ENCODE results near the gene MYOF.

GRCh38 chr10:93287775-93288174 lies 194.4 kb downstream of the MYOF start:
- TF ChIP-seq, protein P1, sequence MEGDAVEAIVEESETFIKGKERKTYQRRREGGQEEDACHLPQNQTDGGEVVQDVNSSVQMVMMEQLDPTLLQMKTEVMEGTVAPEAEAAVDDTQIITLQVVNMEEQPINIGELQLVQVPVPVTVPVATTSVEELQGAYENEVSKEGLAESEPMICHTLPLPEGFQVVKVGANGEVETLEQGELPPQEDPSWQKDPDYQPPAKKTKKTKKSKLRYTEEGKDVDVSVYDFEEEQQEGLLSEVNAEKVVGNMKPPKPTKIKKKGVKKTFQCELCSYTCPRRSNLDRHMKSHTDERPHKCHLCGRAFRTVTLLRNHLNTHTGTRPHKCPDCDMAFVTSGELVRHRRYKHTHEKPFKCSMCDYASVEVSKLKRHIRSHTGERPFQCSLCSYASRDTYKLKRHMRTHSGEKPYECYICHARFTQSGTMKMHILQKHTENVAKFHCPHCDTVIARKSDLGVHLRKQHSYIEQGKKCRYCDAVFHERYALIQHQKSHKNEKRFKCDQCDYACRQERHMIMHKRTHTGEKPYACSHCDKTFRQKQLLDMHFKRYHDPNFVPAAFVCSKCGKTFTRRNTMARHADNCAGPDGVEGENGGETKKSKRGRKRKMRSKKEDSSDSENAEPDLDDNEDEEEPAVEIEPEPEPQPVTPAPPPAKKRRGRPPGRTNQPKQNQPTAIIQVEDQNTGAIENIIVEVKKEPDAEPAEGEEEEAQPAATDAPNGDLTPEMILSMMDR (conservative IDR thresholded peaks at IDR 0.05 in 1 of 2, IDR thresholded peaks at IDR 0.05 in 1 of 2; ENCODE audit: low read depth in 1 of 2, low read length in 2 of 2) = no peak
- TF ChIP-seq EZH2 (IDR thresholded peaks at IDR 0.05; ENCODE audit: low read length, missing control alignments) = no peak
